Activated T-cell treated with anti-CD3 and anti-CD28 coated beads, Interleukin-2, amount 50 U/mL, for 4 hours (primary cell): Measurements from ENCODE around the gene KRTAP10-2. TPM values are rescaled to one million over a fixed set of nuclear protein-coding genes. Genes with fewer than 3 reads are reported as not detected.
"Not testable (repeated sequence)": the region's sequence is repeated elsewhere in the genome, so short reads cannot be mapped to it uniquely, and the experiment has no call there.

Source experiments
- ATAC-seq, 2 donors: fragments of 200-7000 bp; cut with Tn5 transposase; one replicate each; pipeline ENCODE4 v1.10.0; 2021
- DNase-seq: peaks from one replicate; pipeline ENCODE4 v3.0.0-alpha.2; 2020
- H3K27me3 Mint-ChIP-seq: one replicate; pipeline ENCODE4 v1.8.0; 2021; ENCODE audit warnings: low read depth, mixed read lengths
- H3K36me3 Mint-ChIP-seq: one replicate; pipeline ENCODE4 v1.8.0; 2022; ENCODE audit warnings: mixed read lengths; ENCODE audit not compliant: insufficient read depth
- H3K4me1 Mint-ChIP-seq: one replicate; pipeline ENCODE4 v1.8.0; 2021; ENCODE audit warnings: low read depth, mixed read lengths
- H3K4me3 Mint-ChIP-seq: one replicate; pipeline ENCODE4 v1.8.0; 2021; ENCODE audit warnings: mild to moderate bottlenecking, moderate library complexity, mixed read lengths
- H3K9me3 Mint-ChIP-seq: one replicate; pipeline ENCODE4 v1.8.0; 2021; ENCODE audit warnings: mixed read lengths
- total RNA-seq, 3 donors: library from RNA; stranded (reverse); gene quantifications; one replicate each; pipeline ENCODE4 v1.2.1, GENCODE V29; 2021

Gene KRTAP10-2
- total RNA-seq, result not detected

- Mint-ChIP-seq H3K27me3 (no peaks in the 10 kb centered on the region), H3K36me3 (peaks cover 16% of the 10 kb centered on the region), H3K4me3 (no peak within 1 kb of the TSS), H3K9me3 (peaks cover 21% of the 10 kb centered on the region), H3K4me1 (peaks cover 23% of the 10 kb centered on the region)
- ATAC-seq, result no peak
- no peak for DNase-seq
Measured at GRCh38 chr21:44551340-44551961, at the start of gene KRTAP10-2. TSS of gene KRTAP10-2 (minus strand) at chr21:44551505. CDS start at chr21:44551458, 47 bp downstream.

DNA sequence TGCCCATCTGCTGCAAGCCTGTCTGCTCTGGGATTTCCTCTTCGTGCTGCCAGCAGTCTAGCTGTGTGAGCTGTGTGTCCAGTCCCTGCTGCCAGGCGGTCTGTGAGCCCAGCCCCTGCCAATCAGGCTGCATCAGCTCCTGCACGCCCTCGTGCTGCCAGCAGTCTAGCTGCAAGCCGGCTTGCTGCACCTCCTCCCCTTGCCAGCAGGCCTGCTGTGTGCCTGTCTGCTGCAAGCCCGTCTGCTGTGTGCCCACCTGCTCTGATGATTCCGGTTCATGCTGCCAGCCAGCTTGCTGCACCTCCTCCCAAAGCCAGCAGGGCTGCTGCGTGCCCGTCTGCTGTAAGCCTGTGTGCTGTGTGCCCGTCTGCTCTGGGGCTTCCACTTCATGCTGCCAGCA lies 49.8 kb upstream of the KRTAP10-2 start:
- not testable (repeated sequence) for ATAC-seq, H3K27me3 Mint-ChIP-seq, H3K4me1 Mint-ChIP-seq, DNase-seq, H3K9me3 Mint-ChIP-seq, H3K36me3 Mint-ChIP-seq, H3K4me3 Mint-ChIP-seq

DNA sequence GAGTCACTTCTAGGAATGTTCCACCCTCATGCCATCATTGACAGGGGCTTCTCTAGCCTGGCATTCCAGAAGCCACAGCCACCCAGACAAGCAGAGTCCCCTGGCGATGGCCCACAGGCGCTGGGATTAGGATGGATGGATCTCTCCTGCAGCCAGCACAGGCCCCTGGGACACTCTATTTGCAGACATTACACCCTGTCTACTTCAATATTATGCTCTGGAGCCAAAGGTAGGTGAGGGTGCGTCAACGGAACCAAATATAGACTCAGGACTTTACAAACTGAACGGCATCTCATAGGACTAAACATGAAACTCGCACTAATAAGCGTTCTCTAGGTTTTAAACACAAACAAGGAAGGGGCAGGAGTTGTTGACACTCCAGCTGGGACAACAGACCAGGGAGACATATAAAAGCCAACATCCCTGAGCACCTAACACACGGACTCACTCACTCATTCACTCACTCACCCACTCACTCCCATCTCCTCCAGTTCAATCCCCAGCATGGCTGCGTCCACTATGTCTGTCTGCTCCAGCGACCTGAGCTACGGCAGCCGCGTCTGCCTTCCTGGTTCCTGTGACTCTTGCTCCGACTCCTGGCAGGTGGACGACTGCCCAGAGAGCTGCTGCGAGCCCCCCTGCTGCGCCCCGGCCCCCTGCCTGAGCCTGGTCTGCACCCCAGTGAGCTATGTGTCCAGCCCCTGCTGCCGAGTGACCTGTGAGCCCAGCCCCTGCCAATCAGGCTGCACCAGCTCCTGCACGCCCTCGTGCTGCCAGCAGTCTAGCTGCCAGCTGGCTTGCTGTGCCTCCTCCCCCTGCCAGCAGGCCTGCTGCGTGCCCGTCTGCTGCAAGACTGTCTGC lies 49.0 kb upstream of the KRTAP10-2 start, which contains the start of gene KRTAP10-7:
Gene KRTAP10-7, plus strand, starts transcription at position 480 of the 861 bp plus-strand sequence. Its CDS starts 25 bp downstream, at position 505.
- not testable (repeated sequence) for H3K36me3 Mint-ChIP-seq, H3K27me3 Mint-ChIP-seq, H3K9me3 Mint-ChIP-seq, DNase-seq, ATAC-seq, H3K4me3 Mint-ChIP-seq, H3K4me1 Mint-ChIP-seq

- Mint-ChIP-seq H3K27me3 (peaks cover 6% of the 10 kb centered on the region), H3K36me3 (peaks cover 1% of the 10 kb centered on the region), H3K4me3 (no peak overlapping the region), H3K4me1 (no peaks in the 10 kb centered on the region), H3K9me3 (peaks cover 6% of the 10 kb centered on the region)
- ATAC-seq (no peak), DNase-seq (no peak)
Measured at GRCh38 chr21:44599264-44600029, 48.1 kb upstream of the KRTAP10-2 start.

DNA sequence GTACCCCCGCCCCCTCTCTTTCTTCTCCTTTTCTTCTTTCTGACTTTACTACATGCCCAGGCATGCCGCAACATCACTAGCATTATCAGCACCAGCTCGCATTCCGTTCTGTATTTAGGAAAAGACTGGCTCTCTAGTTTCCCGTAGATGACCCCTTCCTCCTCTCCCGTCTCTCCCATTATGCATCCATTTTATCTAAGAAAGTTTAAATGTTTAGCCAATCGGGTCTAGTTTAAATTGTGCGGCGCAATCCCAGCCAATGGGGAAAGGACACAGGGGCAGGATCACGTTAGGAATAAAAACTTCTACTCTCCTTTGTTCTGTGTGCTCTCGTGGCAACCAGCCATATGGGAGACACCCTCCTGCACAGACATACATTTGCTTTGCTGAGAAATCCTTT lies 46.8 kb upstream of the KRTAP10-2 start:
- Mint-ChIP-seq H3K36me3 (peaks cover 1% of the 10 kb centered on the region), H3K4me1 (peaks cover 2% of the 10 kb centered on the region), H3K9me3 (peaks cover 6% of the 10 kb centered on the region), H3K27me3 (no peaks in the 10 kb centered on the region), H3K4me3 (no peak overlapping the region)
- no peak for DNase-seq
- no peak for ATAC-seq

DNA sequence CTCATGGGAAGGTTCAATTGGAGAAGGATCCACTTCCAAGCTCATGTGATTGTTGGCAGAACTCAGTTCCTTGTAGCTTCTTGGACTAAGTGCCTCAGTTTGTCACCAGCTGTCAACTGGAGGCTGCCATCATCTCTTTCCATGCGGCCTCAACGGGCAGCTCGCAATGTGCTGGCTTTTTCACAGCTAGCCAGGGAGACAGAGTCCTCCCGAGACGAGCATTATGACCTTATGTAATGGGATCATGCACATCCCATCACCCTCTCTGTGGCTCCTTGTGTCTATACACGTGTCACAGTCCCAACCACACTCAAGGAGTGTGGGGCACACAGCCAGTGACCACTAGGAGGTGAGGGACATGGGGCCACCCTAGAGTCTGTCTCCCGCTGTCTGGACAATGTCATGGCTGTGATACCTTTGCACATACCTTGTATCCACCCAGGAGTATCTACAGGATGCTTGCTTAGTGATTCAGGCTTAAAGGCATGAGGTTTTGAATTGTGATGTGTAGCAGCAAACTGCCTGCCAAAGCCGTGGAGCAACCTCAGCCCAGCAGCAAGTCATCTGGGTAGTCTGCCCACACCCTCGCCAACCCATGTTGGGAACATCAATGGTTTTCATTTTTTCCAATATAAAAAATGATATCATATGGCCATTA lies 44.9 kb upstream of the KRTAP10-2 start:
- DNase-seq (no peak), ATAC-seq (no peak)
- Mint-ChIP-seq H3K27me3 (peaks cover 3% of the 10 kb centered on the region), H3K4me1 (peaks cover 2% of the 10 kb centered on the region), H3K9me3 (peaks cover 6% of the 10 kb centered on the region), H3K36me3 (peaks cover 1% of the 10 kb centered on the region), H3K4me3 (no peak overlapping the region)

DNA sequence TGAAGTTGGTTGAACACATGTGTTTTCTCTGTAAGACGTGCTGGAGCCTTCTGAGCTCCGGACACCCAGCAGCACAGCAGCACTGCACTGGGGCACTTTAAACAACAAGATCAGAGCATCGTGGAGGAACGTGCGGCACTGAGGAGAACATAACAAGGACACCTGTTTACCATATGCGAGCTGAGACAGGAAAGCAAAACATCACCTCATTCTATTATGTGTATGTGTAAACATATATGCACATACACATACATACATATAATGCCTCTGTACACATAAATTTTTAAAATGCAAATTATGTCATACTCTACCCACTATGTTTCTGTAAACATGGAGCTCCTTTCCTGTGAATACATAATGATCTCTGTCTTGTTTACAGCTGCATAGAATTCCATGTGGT lies 44.2 kb upstream of the KRTAP10-2 start:
- H3K36me3 Mint-ChIP-seq, result peaks cover 1% of the 10 kb centered on the region
- ATAC-seq (no peak), DNase-seq (no peak)
- no peak overlapping the region for H3K4me3 Mint-ChIP-seq
- H3K27me3 Mint-ChIP-seq, result peaks cover 3% of the 10 kb centered on the region
- peaks cover 2% of the 10 kb centered on the region for H3K4me1 Mint-ChIP-seq
- peaks cover 6% of the 10 kb centered on the region for H3K9me3 Mint-ChIP-seq

- peaks cover 1% of the 10 kb centered on the region for H3K36me3 Mint-ChIP-seq
- peaks cover 6% of the 10 kb centered on the region for H3K9me3 Mint-ChIP-seq
- no peak overlapping the region for H3K4me3 Mint-ChIP-seq
- H3K4me1 Mint-ChIP-seq, result peaks cover 2% of the 10 kb centered on the region
- DNase-seq (no peak), ATAC-seq (no peak)
- peaks cover 9% of the 10 kb centered on the region for H3K27me3 Mint-ChIP-seq
Measured at GRCh38 chr21:44594406-44594916, 43.2 kb upstream of the KRTAP10-2 start.

GRCh38 chr21:44593598-44594405 lies 42.5 kb upstream of the KRTAP10-2 start:
- ATAC-seq (no peak), DNase-seq (no peak)
- Mint-ChIP-seq H3K27me3 (peaks cover 9% of the 10 kb centered on the region), H3K36me3 (peaks cover 1% of the 10 kb centered on the region), H3K4me3 (no peak overlapping the region), H3K4me1 (peaks cover 2% of the 10 kb centered on the region), H3K9me3 (peaks cover 5% of the 10 kb centered on the region)

- Mint-ChIP-seq H3K4me3 (no peak within 1 kb of the TSS), H3K4me1 (peaks cover 2% of the 10 kb centered on the region), H3K9me3 (no peaks in the 10 kb centered on the region), H3K27me3 (peaks cover 12% of the 10 kb centered on the region), H3K36me3 (no peaks in the 10 kb centered on the region)
- DNase-seq (no peak), ATAC-seq (no peak)
Measured at GRCh38 chr21:44592446-44593311, 41.4 kb upstream of the KRTAP10-2 start, which contains the start of gene KRTAP10-6. TSS of gene KRTAP10-6 (minus strand) at chr21:44592505. CDS start at chr21:44592484, 21 bp downstream.

- ATAC-seq, H3K36me3 Mint-ChIP-seq, DNase-seq, H3K4me1 Mint-ChIP-seq, H3K9me3 Mint-ChIP-seq, H3K4me3 Mint-ChIP-seq: not testable (repeated sequence)
- H3K27me3 Mint-ChIP-seq, result peaks cover 14% of the 10 kb centered on the region
Measured at GRCh38 chr21:44591801-44592130, 40.5 kb upstream of the KRTAP10-2 start.

DNA sequence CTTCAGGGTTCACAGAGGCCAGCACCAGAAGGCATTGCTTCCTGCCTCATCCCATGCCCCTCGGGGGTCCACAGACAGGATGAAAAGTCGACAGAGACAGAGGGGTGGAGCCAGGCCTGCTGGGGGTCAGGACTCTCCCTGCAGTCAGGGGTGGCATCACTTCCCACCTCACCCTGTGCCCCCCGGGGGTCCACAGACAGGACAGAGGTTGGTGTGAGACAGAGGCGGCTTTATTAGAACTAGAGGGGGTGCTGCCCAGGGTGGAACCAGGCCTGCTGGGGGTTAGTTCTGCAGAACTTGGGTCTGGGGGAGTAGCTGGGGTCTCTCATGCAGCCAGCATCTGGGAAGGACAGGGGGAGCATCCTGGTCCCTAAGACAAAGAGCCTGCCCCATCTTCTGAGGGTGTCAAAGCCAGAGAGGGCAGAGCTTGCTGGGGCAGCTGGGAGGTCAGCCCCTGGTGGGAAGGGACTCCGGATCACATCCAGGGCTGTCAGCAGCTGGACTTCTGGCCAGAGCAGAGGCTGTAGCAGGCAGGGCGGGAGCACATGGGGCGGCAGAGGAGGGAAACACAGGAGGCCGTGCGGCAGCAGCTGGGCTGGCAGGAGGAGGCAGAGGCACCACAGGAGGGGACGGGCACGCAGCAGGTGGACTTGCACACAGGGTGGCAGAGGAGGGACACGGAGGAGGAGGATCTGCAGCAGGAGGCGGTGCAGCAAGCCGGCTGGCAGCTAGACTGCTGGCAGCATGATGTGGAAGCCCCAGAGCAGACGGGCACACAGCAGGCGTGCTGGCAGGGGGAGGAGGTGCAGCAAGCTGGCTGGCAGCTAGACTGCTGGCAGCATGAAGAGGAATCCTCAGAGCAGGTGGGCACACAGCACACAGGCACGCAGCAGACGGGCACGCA lies 39.8 kb upstream of the KRTAP10-2 start:
- not testable (repeated sequence) for DNase-seq, H3K36me3 Mint-ChIP-seq, H3K9me3 Mint-ChIP-seq, H3K4me1 Mint-ChIP-seq, H3K4me3 Mint-ChIP-seq, ATAC-seq
- H3K27me3 Mint-ChIP-seq, result peaks cover 20% of the 10 kb centered on the region
